ACC112 (cell line): ENCODE measurements around the gene GJB6.
"Not testable (repeated sequence)": the region's sequence is repeated elsewhere in the genome, so short reads cannot be mapped to it uniquely, and the experiment has no call there.

Experiments used
- H2AFZ ChIP-seq: fragments of 200-600 bp; sonication (generic); one replicate; pipeline ENCODE4 v1.6.0; 2017; ENCODE audit warnings: antibody characterized with exemption, low read length; ENCODE audit not compliant: unreplicated experiment
- H3K27ac ChIP-seq: fragments of 200-600 bp; sonication (generic); 2 replicates; pipeline ENCODE4 v1.5.1; 2014; ENCODE audit warnings: low read depth, mild to moderate bottlenecking, antibody characterized with exemption, low read length, moderate library complexity
- H3K27me3 ChIP-seq: fragments of 200-600 bp; sonication (generic); 2 replicates; pipeline ENCODE4 v1.6.1; 2014; ENCODE audit warnings: mild to moderate bottlenecking, antibody characterized with exemption, low read length, moderate library complexity, mixed read lengths; ENCODE audit not compliant: insufficient read depth
- H3K36me3 ChIP-seq: fragments of 200-600 bp; sonication (generic); 2 replicates; pipeline ENCODE4 v1.6.1; 2016; ENCODE audit warnings: mild to moderate bottlenecking, antibody characterized with exemption, low read length, moderate library complexity, mixed read lengths; ENCODE audit not compliant: insufficient read depth
- H3K4me1 ChIP-seq: fragments of 200-600 bp; sonication (generic); one replicate; pipeline ENCODE4 v1.6.1; 2016; ENCODE audit warnings: low read length, mixed read lengths; ENCODE audit not compliant: insufficient read depth, unreplicated experiment, control insufficient read depth
- H3K4me3 ChIP-seq: fragments of 200-600 bp; sonication (generic); 2 replicates; pipeline ENCODE4 v1.5.1; 2014; ENCODE audit warnings: mild to moderate bottlenecking, low read depth, low read length
- H3K79me2 ChIP-seq: fragments of 200-600 bp; sonication (generic); one replicate; pipeline ENCODE4 v1.6.0; 2016; ENCODE audit warnings: low read length; ENCODE audit not compliant: control insufficient read depth, unreplicated experiment, insufficient read depth

Gene GJB6

GRCh38 chr13:20231839-20232555 is at the start of gene GJB6:
TSS of gene GJB6 (minus strand) at chr13:20232319. CDS start at chr13:20223480, 8,839 bp downstream.
- Histone ChIP-seq H3K4me1 (no peaks in the 10 kb centered on the region), H3K27me3 (peaks cover 78% of the 10 kb centered on the region), H3K79me2 (no peaks in the 10 kb centered on the region), H3K36me3 (no peaks in the 10 kb centered on the region), H2AFZ (peak within 1 kb of the TSS; percentile 12), H3K27ac (no peak within 1 kb of the TSS), H3K4me3 (no peak within 1 kb of the TSS)

GRCh38 chr13:20276901-20277300 is 44.8 kb upstream of the GJB6 start:
- not testable (repeated sequence) for H3K4me3 ChIP-seq, H3K79me2 ChIP-seq, H3K4me1 ChIP-seq, H3K27ac ChIP-seq, H2AFZ ChIP-seq, H3K36me3 ChIP-seq
- peaks cover 25% of the 10 kb centered on the region for H3K27me3 ChIP-seq

GRCh38 chr13:20274466-20274865 is 42.3 kb upstream of the GJB6 start:
- no peak overlapping the region for H3K27ac ChIP-seq
- H3K4me1 ChIP-seq = no peaks in the 10 kb centered on the region
- no peaks in the 10 kb centered on the region for H3K36me3 ChIP-seq
- H3K27me3 ChIP-seq = peaks cover 32% of the 10 kb centered on the region
- H3K4me3 ChIP-seq = no peak overlapping the region
- no peak overlapping the region for H2AFZ ChIP-seq
- H3K79me2 ChIP-seq = no peaks in the 10 kb centered on the region

- Histone ChIP-seq H3K27me3 (peaks cover 32% of the 10 kb centered on the region), H3K79me2 (no peaks in the 10 kb centered on the region), H3K4me3 (no peak overlapping the region), H2AFZ (no peak overlapping the region), H3K27ac (no peak overlapping the region), H3K4me1 (no peaks in the 10 kb centered on the region), H3K36me3 (no peaks in the 10 kb centered on the region)
These were observed 40.6 kb upstream of the GJB6 start for GRCh38 chr13:20272588-20273171.

GRCh38 chr13:20272104-20272503 is 40.0 kb upstream of the GJB6 start:
- Histone ChIP-seq H3K79me2 (no peaks in the 10 kb centered on the region), H3K36me3 (no peaks in the 10 kb centered on the region)

GRCh38 chr13:20271441-20271840 is 39.3 kb upstream of the GJB6 start:
- Histone ChIP-seq H3K4me3 (no peak overlapping the region), H3K27ac (no peak overlapping the region), H3K36me3 (no peaks in the 10 kb centered on the region), H3K79me2 (no peaks in the 10 kb centered on the region), H3K4me1 (no peaks in the 10 kb centered on the region), H3K27me3 (peaks cover 32% of the 10 kb centered on the region), H2AFZ (no peak overlapping the region)

More at GRCh38 chr13:20272104-20272503, 40.0 kb upstream of the GJB6 start:
- Histone ChIP-seq H3K27ac (no peak overlapping the region), H2AFZ (no peak overlapping the region), H3K4me1 (no peaks in the 10 kb centered on the region), H3K4me3 (no peak overlapping the region), H3K27me3 (peaks cover 32% of the 10 kb centered on the region)

- Histone ChIP-seq H3K4me3 (no peak overlapping the region), H3K27ac (no peak overlapping the region), H2AFZ (no peak overlapping the region)
These were observed 38.2 kb upstream of the GJB6 start for GRCh38 chr13:20270163-20270865.

GRCh38 chr13:20264271-20265018 is 32.3 kb upstream of the GJB6 start:
- Histone ChIP-seq H3K79me2 (no peaks in the 10 kb centered on the region), H2AFZ (no peak overlapping the region), H3K4me3 (no peak overlapping the region), H3K36me3 (no peaks in the 10 kb centered on the region), H3K27ac (no peak overlapping the region), H3K4me1 (no peaks in the 10 kb centered on the region), H3K27me3 (peaks cover 27% of the 10 kb centered on the region)

More at GRCh38 chr13:20270163-20270865, 38.2 kb upstream of the GJB6 start:
- Histone ChIP-seq H3K36me3 (no peaks in the 10 kb centered on the region), H3K4me1 (no peaks in the 10 kb centered on the region), H3K27me3 (peaks cover 42% of the 10 kb centered on the region), H3K79me2 (no peaks in the 10 kb centered on the region)

- H2AFZ ChIP-seq = no peak overlapping the region
- H3K36me3 ChIP-seq = no peaks in the 10 kb centered on the region
- H3K4me3 ChIP-seq = no peak overlapping the region
- no peaks in the 10 kb centered on the region for H3K4me1 ChIP-seq
- no peaks in the 10 kb centered on the region for H3K79me2 ChIP-seq
- H3K27ac ChIP-seq = no peak overlapping the region
- H3K27me3 ChIP-seq = peaks cover 27% of the 10 kb centered on the region
These were observed 31.4 kb upstream of the GJB6 start for GRCh38 chr13:20263393-20264044.

GRCh38 chr13:20258963-20259288 is 26.8 kb upstream of the GJB6 start:
- Histone ChIP-seq H3K27me3 (peaks cover 33% of the 10 kb centered on the region; the same call in 1 of the 2 replicates), H3K79me2 (no peaks in the 10 kb centered on the region), H3K27ac (no peak overlapping the region), H3K36me3 (no peaks in the 10 kb centered on the region), H3K4me1 (no peaks in the 10 kb centered on the region), H2AFZ (peak overlapping the region; percentile 21), H3K4me3 (peak overlapping the region; percentile 52)
